Thyroid gland (tissue), 4 donors: ENCODE measurements around the gene GPR3.

ENCODE experiments used
- CTCF ChIP-seq, 6 experiments: fragments of 200-600 bp in 3 of 6; fragments of 450-650 bp in 3 of 6; sonication (generic) in 3 of 6; IDR thresholded peaks; one replicate each; pipeline ENCODE4 v1.5.1; 2016 to 2019; ENCODE audit warnings: antibody characterized with exemption in 6 of 6, mild to moderate bottlenecking in 2 of 6, inconsistent platforms in 1 of 6, moderate library complexity in 1 of 6
- POLR2A ChIP-seq, 2 donors: fragments of 450-650 bp; IDR thresholded peaks; one replicate each; pipeline ENCODE4 v1.6.1; 2017; ENCODE audit warnings: antibody characterized with exemption in 2 of 2, mild to moderate bottlenecking in 2 of 2, moderate library complexity in 1 of 2

- TF ChIP-seq CTCF (IDR thresholded peaks at IDR 0.05): no peak
- TF ChIP-seq POLR2A (IDR thresholded peaks at IDR 0.05): no peak
Observed at GRCh38 chr1:27381969-27382762, 10.3 kb upstream of the GPR3 start.
